PFSK-1 (cell line): ENCODE measurements around the gene S100A10.

Experiments used
- FOXP2 ChIP-seq: optimal IDR thresholded peaks from 2 replicates; pipeline ENCODE3; 2011; ENCODE audit warnings: borderline replicate concordance, control low read depth, inconsistent platforms; ENCODE audit not compliant: insufficient read depth; ENCODE audit errors: extremely low read length, extremely low read depth
- POLR2AphosphoS5 ChIP-seq: IDR thresholded peaks from 2 replicates; pipeline ENCODE4 v1.6.1; 2012; ENCODE audit warnings: low read depth, mild to moderate bottlenecking, control low read depth, low read length, moderate library complexity
- SIN3A ChIP-seq: IDR thresholded peaks from 2 replicates; pipeline ENCODE4 v1.6.1; 2012; ENCODE audit warnings: mild to moderate bottlenecking, low read length, moderate library complexity, borderline replicate concordance; ENCODE audit not compliant: insufficient read depth
- TAF1 ChIP-seq: IDR thresholded peaks from 2 replicates; pipeline ENCODE4 v1.6.1; 2012; ENCODE audit warnings: low read length, control low read depth, borderline replicate concordance; ENCODE audit not compliant: insufficient read depth
- TF ChIP-seq, protein P1 (sequence below), 2 experiments: IDR thresholded peaks; 2 replicates each; pipeline versions ENCODE4 v1.6.1 to v1.8.0; 2011 to 2012; ENCODE audit warnings: low read depth in 2 of 2, low read length in 2 of 2, control low read depth in 1 of 2, inconsistent platforms in 1 of 2, mild to moderate bottlenecking in 1 of 2, moderate library complexity in 1 of 2; ENCODE audit not compliant: insufficient read depth in 1 of 2

Gene S100A10

DNA sequence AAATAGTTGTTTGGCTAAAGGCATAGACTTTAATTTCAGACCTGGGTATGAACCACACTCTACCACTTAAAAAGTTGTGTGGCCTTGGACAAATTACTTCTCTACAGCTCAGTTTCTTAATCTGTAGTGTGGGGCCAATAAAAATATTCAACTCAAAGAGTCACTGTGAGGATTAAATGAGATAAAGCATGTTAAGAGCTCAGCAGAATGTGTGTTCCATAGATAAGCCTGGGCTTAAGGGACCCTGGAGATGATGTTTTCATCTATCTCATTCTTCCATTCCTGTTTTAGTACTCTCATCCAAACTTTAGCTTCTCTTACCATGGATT is 17.7 kb downstream of the S100A10 start:
- TF ChIP-seq POLR2AphosphoS5 (no peak), FOXP2 (no peak), SIN3A (no peak), TAF1 (no peak)
- TF ChIP-seq, protein P1, sequence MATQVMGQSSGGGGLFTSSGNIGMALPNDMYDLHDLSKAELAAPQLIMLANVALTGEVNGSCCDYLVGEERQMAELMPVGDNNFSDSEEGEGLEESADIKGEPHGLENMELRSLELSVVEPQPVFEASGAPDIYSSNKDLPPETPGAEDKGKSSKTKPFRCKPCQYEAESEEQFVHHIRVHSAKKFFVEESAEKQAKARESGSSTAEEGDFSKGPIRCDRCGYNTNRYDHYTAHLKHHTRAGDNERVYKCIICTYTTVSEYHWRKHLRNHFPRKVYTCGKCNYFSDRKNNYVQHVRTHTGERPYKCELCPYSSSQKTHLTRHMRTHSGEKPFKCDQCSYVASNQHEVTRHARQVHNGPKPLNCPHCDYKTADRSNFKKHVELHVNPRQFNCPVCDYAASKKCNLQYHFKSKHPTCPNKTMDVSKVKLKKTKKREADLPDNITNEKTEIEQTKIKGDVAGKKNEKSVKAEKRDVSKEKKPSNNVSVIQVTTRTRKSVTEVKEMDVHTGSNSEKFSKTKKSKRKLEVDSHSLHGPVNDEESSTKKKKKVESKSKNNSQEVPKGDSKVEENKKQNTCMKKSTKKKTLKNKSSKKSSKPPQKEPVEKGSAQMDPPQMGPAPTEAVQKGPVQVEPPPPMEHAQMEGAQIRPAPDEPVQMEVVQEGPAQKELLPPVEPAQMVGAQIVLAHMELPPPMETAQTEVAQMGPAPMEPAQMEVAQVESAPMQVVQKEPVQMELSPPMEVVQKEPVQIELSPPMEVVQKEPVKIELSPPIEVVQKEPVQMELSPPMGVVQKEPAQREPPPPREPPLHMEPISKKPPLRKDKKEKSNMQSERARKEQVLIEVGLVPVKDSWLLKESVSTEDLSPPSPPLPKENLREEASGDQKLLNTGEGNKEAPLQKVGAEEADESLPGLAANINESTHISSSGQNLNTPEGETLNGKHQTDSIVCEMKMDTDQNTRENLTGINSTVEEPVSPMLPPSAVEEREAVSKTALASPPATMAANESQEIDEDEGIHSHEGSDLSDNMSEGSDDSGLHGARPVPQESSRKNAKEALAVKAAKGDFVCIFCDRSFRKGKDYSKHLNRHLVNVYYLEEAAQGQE (IDR thresholded peaks at IDR 0.05; ENCODE audit: insufficient read depth in 1 of 2, low read depth in 2 of 2, low read length in 2 of 2) = no peak

DNA sequence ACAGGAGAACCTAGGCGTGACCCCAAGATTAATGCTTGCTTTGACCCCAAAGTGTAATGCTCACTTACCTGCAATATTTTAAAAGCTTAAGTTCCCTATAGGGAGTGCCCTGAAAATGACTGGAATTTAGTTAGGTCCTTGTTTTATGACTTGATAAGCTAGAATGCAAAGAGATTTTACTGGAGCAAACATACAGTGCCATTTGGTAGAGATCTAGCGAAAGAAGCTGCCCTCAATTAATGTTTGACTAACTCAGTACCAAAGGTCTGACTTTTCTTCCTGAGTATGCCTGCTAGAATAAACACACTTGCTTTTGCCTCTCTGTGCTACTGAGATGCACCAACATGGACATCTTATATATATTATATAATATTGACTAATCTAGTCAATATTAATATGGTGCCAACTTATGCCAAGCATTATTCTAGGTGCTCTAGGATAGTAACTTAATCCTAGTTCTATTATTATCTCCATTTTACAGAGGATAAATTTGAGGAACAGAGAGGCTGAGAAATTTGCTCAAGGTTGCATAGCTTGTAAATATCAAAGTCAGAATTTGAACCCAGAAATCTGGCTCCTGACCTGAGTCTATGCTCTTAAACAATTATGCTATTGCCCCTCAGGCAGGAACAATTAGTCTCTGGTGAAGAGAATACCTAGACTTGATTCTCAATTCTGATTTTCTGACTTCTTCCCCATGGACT is 18.2 kb downstream of the S100A10 start:
- TF ChIP-seq, protein P1 (IDR thresholded peaks at IDR 0.05; ENCODE audit: insufficient read depth in 1 of 2, low read depth in 2 of 2, low read length in 2 of 2) = no peak
- TF ChIP-seq SIN3A (no peak), TAF1 (no peak), FOXP2 (no peak), POLR2AphosphoS5 (no peak)

DNA sequence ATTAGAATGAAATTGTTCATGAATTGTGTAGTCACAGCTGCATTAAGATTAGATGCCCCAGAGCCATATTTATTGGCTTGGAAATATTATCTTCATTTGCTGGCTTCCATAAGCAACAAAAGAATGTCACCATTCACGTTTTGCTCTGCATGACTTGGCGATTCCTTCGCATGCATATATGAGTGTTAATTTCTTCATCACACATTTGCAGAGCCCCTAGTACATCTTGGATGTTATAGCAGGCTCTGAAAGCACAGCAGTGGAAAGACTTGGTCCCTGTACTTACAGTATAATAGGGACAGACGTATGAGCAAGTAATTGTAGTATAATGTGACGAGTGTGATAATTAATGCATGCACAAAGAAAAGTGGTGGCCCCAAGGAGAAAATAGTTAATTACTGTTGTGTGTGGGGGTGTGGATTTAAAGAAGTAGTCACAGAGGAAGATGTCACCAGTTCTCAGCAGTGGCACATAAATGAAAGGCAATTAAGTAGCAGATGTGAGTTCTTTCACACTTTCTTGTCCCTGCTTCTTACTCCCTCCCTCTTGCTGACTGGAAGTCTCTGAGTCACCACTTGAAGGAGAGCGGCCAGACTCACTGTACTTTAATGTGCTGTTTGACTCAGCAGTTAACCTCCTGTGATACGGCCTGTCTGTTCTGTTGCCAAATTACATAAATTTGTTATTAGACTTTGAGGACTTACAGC is 21.0 kb downstream of the S100A10 start:
- TF ChIP-seq POLR2AphosphoS5 (peak; percentile 66; the same call in 1 of the 2 replicates), TAF1 (peak; percentile 30; the same call in 1 of the 2 replicates), FOXP2 (no peak)
- TF ChIP-seq, protein P1 (IDR thresholded peaks at IDR 0.05; ENCODE audit: insufficient read depth in 1 of 2, low read depth in 2 of 2, low read length in 2 of 2) = peak in 1 of 2 experiments; percentile 42; a peak in 1 of 4 replicates

DNA sequence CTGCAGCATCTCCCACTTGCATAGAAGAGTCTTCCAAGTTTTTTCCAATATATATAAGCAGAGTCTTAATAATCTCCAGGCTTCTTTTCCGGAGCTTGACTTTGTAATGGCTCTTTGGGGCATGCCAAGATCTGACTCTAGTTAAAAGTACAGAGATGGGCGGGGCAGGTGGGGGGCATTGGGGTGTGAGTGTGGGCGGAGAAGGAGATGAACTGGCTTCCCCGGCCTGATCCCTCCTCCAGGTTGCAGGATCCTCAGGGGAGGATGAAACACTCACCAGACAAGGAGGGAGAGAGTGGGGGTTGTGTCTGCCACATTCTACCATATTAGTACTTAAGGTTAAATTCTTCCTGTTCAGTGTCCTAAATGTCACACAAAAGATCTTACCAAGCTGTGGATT is 23.0 kb downstream of the S100A10 start:
- TF ChIP-seq TAF1 = no peak
- peak; percentile 13; the same call in 1 of the 2 replicates for TF ChIP-seq SIN3A

DNA sequence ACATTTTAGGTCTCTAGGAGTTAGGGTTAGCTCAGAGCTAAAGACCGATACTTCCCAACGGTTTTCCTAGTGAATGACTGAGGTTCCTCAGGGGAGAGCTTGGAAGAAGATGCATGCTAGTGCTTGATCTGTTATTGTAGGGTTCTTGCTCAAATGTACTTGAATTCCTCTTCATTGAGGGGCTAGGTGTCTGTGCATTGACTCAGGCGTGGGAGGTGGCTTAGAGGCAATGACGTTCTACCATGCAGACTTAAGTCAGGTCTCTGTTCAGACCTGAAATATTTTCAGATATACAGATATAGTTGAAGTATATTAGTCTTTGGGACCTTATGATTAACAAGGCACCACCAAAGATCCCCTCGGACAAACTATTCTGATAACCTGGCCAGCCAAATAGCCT is 23.5 kb downstream of the S100A10 start:
- TF ChIP-seq POLR2AphosphoS5 = no peak
- no peak for TF ChIP-seq FOXP2
- TF ChIP-seq, protein P1 (IDR thresholded peaks at IDR 0.05; ENCODE audit: insufficient read depth in 1 of 2, low read depth in 2 of 2, low read length in 2 of 2) = no peak
- TF ChIP-seq TAF1 = no peak
- no peak for TF ChIP-seq SIN3A
